ENCODE results near the gene CEMIP.

CEMIP gene

GRCh38 chr15:80888846-80889245 lies 109.7 kb downstream of the CEMIP start:
- Histone ChIP-seq H3K27ac (ENCODE audit: low read depth, low read length) (no peak overlapping the region), H3K4me3 (ENCODE audit: insufficient read depth, low read length, poor library complexity, severe bottlenecking) (no peak overlapping the region), H3K36me3 (ENCODE audit: low read length) (no peaks in the 10 kb centered on the region), H3K9me3 (ENCODE audit: insufficient read depth, low read length) (no peaks in the 10 kb centered on the region), H3F3A (ENCODE audit: insufficient read depth) (no peaks in the 10 kb centered on the region), H3K79me2 (ENCODE audit: insufficient read depth, low read length) (no peaks in the 10 kb centered on the region), H3K4me2 (ENCODE audit: low read depth, low read length, poor library complexity, severe bottlenecking) (no peak overlapping the region), H2AFZ (ENCODE audit: low read depth, low read length, severe bottlenecking) (no peak overlapping the region), H3K27me3 (ENCODE audit: low read length) (no peaks in the 10 kb centered on the region), H3K9me2 (replicated peaks; ENCODE audit: insufficient read depth, low read length) (no peaks in the 10 kb centered on the region), H3K9ac (ENCODE audit: low read length) (no peak overlapping the region), H4K20me1 (ENCODE audit: low read depth, low read length) (no peaks in the 10 kb centered on the region)
- no peak for TF ChIP-seq CTCF (IDR thresholded peaks at IDR 0.05; ENCODE audit: insufficient read depth, low read length, poor library complexity, severe bottlenecking)
- TF ChIP-seq EZH2phosphoT487 (conservative IDR thresholded peaks at IDR 0.05; ENCODE audit: low read length), result no peak

GRCh38 chr15:80890341-80891005 lies 111.3 kb downstream of the CEMIP start:
- H3K4me2 ChIP-seq (ENCODE audit: low read depth, low read length, poor library complexity, severe bottlenecking), result no peak overlapping the region
- no peaks in the 10 kb centered on the region for H3K9me3 ChIP-seq (ENCODE audit: insufficient read depth, low read length)
- no peaks in the 10 kb centered on the region for H4K20me1 ChIP-seq (ENCODE audit: low read depth, low read length)
- H2AFZ ChIP-seq (ENCODE audit: low read depth, low read length, severe bottlenecking), result no peak overlapping the region
- no peak for TF ChIP-seq CTCF (IDR thresholded peaks at IDR 0.05; ENCODE audit: insufficient read depth, low read length, poor library complexity, severe bottlenecking)
- TF ChIP-seq EZH2phosphoT487 (conservative IDR thresholded peaks at IDR 0.05; ENCODE audit: low read length), result no peak
- no peak overlapping the region for H3K27ac ChIP-seq (ENCODE audit: low read depth, low read length)
- no peak overlapping the region for H3K4me3 ChIP-seq (ENCODE audit: insufficient read depth, low read length, poor library complexity, severe bottlenecking)
- no peak overlapping the region for H3K9ac ChIP-seq (ENCODE audit: low read length)
- no peaks in the 10 kb centered on the region for H3F3A ChIP-seq (ENCODE audit: insufficient read depth)
- no peaks in the 10 kb centered on the region for H3K9me2 ChIP-seq (replicated peaks; ENCODE audit: insufficient read depth, low read length)
- no peaks in the 10 kb centered on the region for H3K36me3 ChIP-seq (ENCODE audit: low read length)
- H3K27me3 ChIP-seq (ENCODE audit: low read length), result no peaks in the 10 kb centered on the region
- H3K79me2 ChIP-seq (ENCODE audit: insufficient read depth, low read length), result no peaks in the 10 kb centered on the region

GRCh38 chr15:80891006-80891405 lies 111.8 kb downstream of the CEMIP start:
- Histone ChIP-seq H3K27me3 (ENCODE audit: low read length) (no peaks in the 10 kb centered on the region), H3K4me3 (ENCODE audit: insufficient read depth, low read length, poor library complexity, severe bottlenecking) (no peak overlapping the region), H3F3A (ENCODE audit: insufficient read depth) (no peaks in the 10 kb centered on the region), H2AFZ (ENCODE audit: low read depth, low read length, severe bottlenecking) (no peak overlapping the region), H3K27ac (ENCODE audit: low read depth, low read length) (no peak overlapping the region), H3K4me2 (ENCODE audit: low read depth, low read length, poor library complexity, severe bottlenecking) (no peak overlapping the region), H3K9me3 (ENCODE audit: insufficient read depth, low read length) (peaks cover 3% of the 10 kb centered on the region; the same call in 1 of the 2 replicates), H4K20me1 (ENCODE audit: low read depth, low read length) (no peaks in the 10 kb centered on the region), H3K36me3 (ENCODE audit: low read length) (no peaks in the 10 kb centered on the region), H3K9ac (ENCODE audit: low read length) (no peak overlapping the region), H3K79me2 (ENCODE audit: insufficient read depth, low read length) (no peaks in the 10 kb centered on the region), H3K9me2 (replicated peaks; ENCODE audit: insufficient read depth, low read length) (no peaks in the 10 kb centered on the region)
- TF ChIP-seq EZH2phosphoT487 (conservative IDR thresholded peaks at IDR 0.05; ENCODE audit: low read length), result no peak
- TF ChIP-seq CTCF (IDR thresholded peaks at IDR 0.05; ENCODE audit: insufficient read depth, low read length, poor library complexity, severe bottlenecking), result no peak

Data from SU-DHL-6 (cell line).